ENCODE results near the gene CWF19L1.

- TF ChIP-seq, protein P1, sequence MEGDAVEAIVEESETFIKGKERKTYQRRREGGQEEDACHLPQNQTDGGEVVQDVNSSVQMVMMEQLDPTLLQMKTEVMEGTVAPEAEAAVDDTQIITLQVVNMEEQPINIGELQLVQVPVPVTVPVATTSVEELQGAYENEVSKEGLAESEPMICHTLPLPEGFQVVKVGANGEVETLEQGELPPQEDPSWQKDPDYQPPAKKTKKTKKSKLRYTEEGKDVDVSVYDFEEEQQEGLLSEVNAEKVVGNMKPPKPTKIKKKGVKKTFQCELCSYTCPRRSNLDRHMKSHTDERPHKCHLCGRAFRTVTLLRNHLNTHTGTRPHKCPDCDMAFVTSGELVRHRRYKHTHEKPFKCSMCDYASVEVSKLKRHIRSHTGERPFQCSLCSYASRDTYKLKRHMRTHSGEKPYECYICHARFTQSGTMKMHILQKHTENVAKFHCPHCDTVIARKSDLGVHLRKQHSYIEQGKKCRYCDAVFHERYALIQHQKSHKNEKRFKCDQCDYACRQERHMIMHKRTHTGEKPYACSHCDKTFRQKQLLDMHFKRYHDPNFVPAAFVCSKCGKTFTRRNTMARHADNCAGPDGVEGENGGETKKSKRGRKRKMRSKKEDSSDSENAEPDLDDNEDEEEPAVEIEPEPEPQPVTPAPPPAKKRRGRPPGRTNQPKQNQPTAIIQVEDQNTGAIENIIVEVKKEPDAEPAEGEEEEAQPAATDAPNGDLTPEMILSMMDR (IDR thresholded peaks at IDR 0.05) = no peak
- no peak for TF ChIP-seq POLR2A (IDR thresholded peaks at IDR 0.05)
Observed at GRCh38 chr10:100254191-100254590, 13.2 kb downstream of the CWF19L1 start.

All from testis (tissue), 2 donors.